ENCODE measurements around the gene ACTG1. TPM values are rescaled to one million over a fixed set of nuclear protein-coding genes. Genes with fewer than 3 reads are reported as not detected.

Gene ACTG1
- total and polyA plus RNA-seq, 2 of the 13 experiments (the other 11 are each of a cell fraction or from before 2014, with no cell fraction given) = 973 to 1,138 TPM

DNA sequence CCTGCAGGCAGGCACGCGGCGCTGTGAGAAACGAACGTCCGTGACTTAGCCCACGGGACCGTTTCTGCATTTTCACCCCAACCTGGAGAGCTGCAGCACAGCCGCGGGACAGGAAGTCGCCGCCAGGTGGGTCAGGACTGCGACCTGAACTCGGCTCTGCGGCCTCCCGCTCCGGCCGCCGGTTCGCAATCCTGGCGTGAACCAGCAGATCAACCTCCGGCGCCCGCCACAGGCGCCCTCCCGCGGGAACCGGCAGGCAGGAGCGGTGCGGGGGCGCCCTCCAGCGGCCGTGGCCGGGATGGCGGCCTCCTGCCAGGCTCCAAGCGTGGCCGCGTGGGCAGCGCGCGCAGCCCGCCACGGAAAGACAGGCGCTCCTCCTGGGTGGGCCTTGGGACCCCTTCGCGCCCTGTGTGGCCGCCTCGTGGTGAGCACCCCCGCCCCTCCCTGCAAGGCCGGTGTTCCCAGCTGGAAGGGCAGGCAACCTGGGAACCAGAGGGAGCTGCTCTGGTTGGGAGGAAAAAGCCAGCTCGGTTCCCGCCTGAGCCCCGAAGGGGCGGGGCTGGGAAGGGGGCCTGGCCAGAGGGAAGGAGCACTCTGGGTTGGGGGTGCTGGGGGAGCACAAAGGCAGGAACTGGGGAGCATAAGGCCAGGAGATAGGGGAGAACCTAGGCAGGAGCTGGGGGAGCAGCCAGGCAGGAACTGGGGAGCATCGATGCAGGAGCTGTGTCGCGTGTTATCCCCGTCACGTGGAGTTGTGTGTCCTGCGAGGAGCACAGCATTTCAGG is 28.2 kb downstream of the ACTG1 start (continued):
- TF ChIP-seq, protein P1, sequence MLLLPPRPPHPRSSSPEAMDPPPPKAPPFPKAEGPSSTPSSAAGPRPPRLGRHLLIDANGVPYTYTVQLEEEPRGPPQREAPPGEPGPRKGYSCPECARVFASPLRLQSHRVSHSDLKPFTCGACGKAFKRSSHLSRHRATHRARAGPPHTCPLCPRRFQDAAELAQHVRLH (CRISPR knock-in tag; IDR thresholded peaks at IDR 0.05; ENCODE audit: borderline replicate concordance, low read depth) = peak; percentile 76; the same call in 1 of the 2 replicates
- TF ChIP-seq MAZ (IDR thresholded peaks at IDR 0.05; ENCODE audit: borderline replicate concordance, low read depth, low read length) (peak; percentile 85; the same call in 1 of the 2 replicates), MAZ (CRISPR knock-in tag; IDR thresholded peaks at IDR 0.05; ENCODE audit: low read depth) (peak; percentile 94), XRCC5 (optimal IDR thresholded peaks at IDR 0.05; ENCODE audit: low read length) (peak; percentile 99), ZNF343 (CRISPR knock-in tag; IDR thresholded peaks at IDR 0.05) (peak; percentile 62), ZNF136 (CRISPR knock-in tag; IDR thresholded peaks at IDR 0.05; ENCODE audit: low read depth) (0 out of 2 replicates have a peak, but pooled peaks have one; percentile 44), CEBPG (CRISPR knock-in tag; IDR thresholded peaks at IDR 0.05) (peak; percentile 23; the same call in 1 of the 2 replicates), NRL (CRISPR knock-in tag; IDR thresholded peaks at IDR 0.05; ENCODE audit: borderline replicate concordance) (peak; percentile 70), SOX5 (CRISPR knock-in tag; IDR thresholded peaks at IDR 0.05; ENCODE audit: borderline replicate concordance) (peak; percentile 47; the same call in 1 of the 2 replicates), RFXANK (CRISPR knock-in tag; IDR thresholded peaks at IDR 0.05) (peak; percentile 72), SPEN (CRISPR knock-in tag; IDR thresholded peaks at IDR 0.05; ENCODE audit: low read depth) (peak; percentile 70), KDM3A (CRISPR knock-in tag; IDR thresholded peaks at IDR 0.05; ENCODE audit: low read depth) (peak; percentile 93), GLI4 (CRISPR knock-in tag; IDR thresholded peaks at IDR 0.05; ENCODE audit: borderline replicate concordance) (0 out of 2 replicates have a peak, but pooled peaks have one; percentile 95), ZNF547 (CRISPR knock-in tag; IDR thresholded peaks at IDR 0.05) (peak; percentile 95), ZNF350 (CRISPR knock-in tag; IDR thresholded peaks at IDR 0.05; ENCODE audit: borderline replicate concordance, low read depth) (peak; percentile 39; the same call in 1 of the 2 replicates), ZFYVE20 (CRISPR knock-in tag; IDR thresholded peaks at IDR 0.05; ENCODE audit: borderline replicate concordance, low read depth) (peak; percentile 75; the same call in 1 of the 2 replicates), CAMTA2 (CRISPR knock-in tag; IDR thresholded peaks at IDR 0.05; ENCODE audit: borderline replicate concordance) (0 out of 2 replicates have a peak, but pooled peaks have one; percentile 16)
- TF ChIP-seq, protein P2, sequence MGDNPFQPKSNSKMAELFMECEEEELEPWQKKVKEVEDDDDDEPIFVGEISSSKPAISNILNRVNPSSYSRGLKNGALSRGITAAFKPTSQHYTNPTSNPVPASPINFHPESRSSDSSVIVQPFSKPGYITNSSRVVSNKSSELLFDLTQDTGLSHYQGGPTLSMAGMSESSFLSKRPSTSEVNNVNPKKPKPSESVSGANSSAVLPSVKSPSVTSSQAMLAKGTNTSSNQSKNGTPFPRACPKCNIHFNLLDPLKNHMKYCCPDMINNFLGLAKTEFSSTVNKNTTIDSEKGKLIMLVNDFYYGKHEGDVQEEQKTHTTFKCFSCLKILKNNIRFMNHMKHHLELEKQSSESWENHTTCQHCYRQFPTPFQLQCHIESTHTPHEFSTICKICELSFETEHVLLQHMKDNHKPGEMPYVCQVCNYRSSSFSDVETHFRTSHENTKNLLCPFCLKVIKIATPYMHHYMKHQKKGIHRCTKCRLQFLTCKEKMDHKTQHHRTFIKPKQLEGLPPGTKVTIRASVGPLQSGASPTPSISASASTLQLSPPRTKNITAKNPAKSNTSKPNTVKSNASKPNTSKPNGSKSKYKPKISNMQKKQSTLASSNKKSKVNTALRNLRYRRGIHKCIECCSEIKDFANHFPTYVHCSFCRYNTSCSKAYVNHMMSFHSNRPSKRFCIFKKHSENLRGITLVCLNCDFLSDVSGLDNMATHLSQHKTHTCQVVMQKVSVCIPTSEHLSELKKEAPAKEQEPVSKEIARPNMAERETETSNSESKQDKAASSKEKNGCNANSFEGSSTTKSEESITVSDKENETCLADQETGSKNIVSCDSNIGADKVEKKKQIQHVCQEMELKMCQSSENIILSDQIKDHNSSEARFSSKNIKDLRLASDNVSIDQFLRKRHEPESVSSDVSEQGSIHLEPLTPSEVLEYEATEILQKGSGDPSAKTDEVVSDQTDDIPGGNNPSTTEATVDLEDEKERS (CRISPR knock-in tag; IDR thresholded peaks at IDR 0.05) = no peak
- TF ChIP-seq, protein P3, sequence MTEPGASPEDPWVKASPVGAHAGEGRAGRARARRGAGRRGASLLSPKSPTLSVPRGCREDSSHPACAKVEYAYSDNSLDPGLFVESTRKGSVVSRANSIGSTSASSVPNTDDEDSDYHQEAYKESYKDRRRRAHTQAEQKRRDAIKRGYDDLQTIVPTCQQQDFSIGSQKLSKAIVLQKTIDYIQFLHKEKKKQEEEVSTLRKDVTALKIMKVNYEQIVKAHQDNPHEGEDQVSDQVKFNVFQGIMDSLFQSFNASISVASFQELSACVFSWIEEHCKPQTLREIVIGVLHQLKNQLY (CRISPR knock-in tag; IDR thresholded peaks at IDR 0.05) = no peak
- TF ChIP-seq, protein P4, sequence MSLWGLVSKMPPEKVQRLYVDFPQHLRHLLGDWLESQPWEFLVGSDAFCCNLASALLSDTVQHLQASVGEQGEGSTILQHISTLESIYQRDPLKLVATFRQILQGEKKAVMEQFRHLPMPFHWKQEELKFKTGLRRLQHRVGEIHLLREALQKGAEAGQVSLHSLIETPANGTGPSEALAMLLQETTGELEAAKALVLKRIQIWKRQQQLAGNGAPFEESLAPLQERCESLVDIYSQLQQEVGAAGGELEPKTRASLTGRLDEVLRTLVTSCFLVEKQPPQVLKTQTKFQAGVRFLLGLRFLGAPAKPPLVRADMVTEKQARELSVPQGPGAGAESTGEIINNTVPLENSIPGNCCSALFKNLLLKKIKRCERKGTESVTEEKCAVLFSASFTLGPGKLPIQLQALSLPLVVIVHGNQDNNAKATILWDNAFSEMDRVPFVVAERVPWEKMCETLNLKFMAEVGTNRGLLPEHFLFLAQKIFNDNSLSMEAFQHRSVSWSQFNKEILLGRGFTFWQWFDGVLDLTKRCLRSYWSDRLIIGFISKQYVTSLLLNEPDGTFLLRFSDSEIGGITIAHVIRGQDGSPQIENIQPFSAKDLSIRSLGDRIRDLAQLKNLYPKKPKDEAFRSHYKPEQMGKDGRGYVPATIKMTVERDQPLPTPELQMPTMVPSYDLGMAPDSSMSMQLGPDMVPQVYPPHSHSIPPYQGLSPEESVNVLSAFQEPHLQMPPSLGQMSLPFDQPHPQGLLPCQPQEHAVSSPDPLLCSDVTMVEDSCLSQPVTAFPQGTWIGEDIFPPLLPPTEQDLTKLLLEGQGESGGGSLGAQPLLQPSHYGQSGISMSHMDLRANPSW (CRISPR knock-in tag; IDR thresholded peaks at IDR 0.05; ENCODE audit: borderline replicate concordance) = 0 out of 2 replicates have a peak, but pooled peaks have one; percentile 35
- TF ChIP-seq, protein P5, sequence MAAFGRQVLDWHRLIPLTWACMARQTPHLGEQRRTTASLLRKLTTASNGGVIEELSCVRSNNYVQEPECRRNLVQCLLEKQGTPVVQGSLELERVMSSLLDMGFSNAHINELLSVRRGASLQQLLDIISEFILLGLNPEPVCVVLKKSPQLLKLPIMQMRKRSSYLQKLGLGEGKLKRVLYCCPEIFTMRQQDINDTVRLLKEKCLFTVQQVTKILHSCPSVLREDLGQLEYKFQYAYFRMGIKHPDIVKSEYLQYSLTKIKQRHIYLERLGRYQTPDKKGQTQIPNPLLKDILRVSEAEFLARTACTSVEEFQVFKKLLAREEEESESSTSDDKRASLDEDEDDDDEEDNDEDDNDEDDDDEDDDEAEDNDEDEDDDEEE (CRISPR knock-in tag; IDR thresholded peaks at IDR 0.05) = peak; percentile 49; the same call in 1 of the 2 replicates
